Measurements from ENCODE around the gene SYT12. TPM values are rescaled to one million over a fixed set of nuclear protein-coding genes. Genes with fewer than 3 reads are reported as not detected.
A peak's percentile ranks its signal among the peaks of the same experiment; 100 is the strongest.

Gene SYT12
- total and polyA plus RNA-seq, 9 of the 15 experiments (the other 6 are each of a cell fraction or from before 2014, with no cell fraction given) = 0.03 to 0.11 (median 0.03) TPM; not detected in 4

GRCh38 chr11:67053896-67054329, 31.0 kb downstream of the SYT12 start (continued):
- TF ChIP-seq REST (IDR thresholded peaks at IDR 0.05; ENCODE audit: borderline replicate concordance) = peak; percentile 50; the same call in 1 of the 2 replicates
- no peak for TF ChIP-seq REST (CRISPR knock-in tag; IDR thresholded peaks at IDR 0.05; ENCODE audit: low read depth)
- peak; percentile 68; the same call in 1 of the 2 replicates for TF ChIP-seq ZNF512 (tag; IDR thresholded peaks at IDR 0.05)
- TF ChIP-seq TFAP4 (CRISPR knock-in tag; IDR thresholded peaks at IDR 0.05; ENCODE audit: borderline replicate concordance) = peak; percentile 66; the same call in 1 of the 2 replicates
- TF ChIP-seq RCOR1 (IDR thresholded peaks at IDR 0.05; ENCODE audit: borderline replicate concordance in 1 of 2, low read depth in 2 of 2, low read length in 2 of 2) = peak in 1 of 2 experiments; percentile 60; a peak in 1 of 4 replicates
- TF ChIP-seq NFATC3 (IDR thresholded peaks at IDR 0.05) = 0 out of 2 replicates have a peak, but pooled peaks have one; percentile 28
- peak; percentile 54; the same call in 1 of the 2 replicates for TF ChIP-seq CC2D1A (IDR thresholded peaks at IDR 0.05)
- TF ChIP-seq BRD9 (IDR thresholded peaks at IDR 0.05; ENCODE audit: low read depth, partially characterized antibody) = peak; percentile 32
- TF ChIP-seq ATF1 (CRISPR knock-in tag; IDR thresholded peaks at IDR 0.05) = no peak
- 0 out of 2 replicates have a peak, but pooled peaks have one; percentile 7 for TF ChIP-seq ATF1 (tag; IDR thresholded peaks at IDR 0.05)
- no peak for TF ChIP-seq CREB1 (IDR thresholded peaks at IDR 0.05)
- TF ChIP-seq CREB1 (CRISPR knock-in tag; IDR thresholded peaks at IDR 0.05) = peak; percentile 64; the same call in 1 of the 2 replicates
- TF ChIP-seq CBFA2T2 (conservative IDR thresholded peaks at IDR 0.05) = no peak
- TF ChIP-seq JUND (IDR thresholded peaks at IDR 0.05; ENCODE audit: borderline replicate concordance, low read depth, low read length) = peak; percentile 47
- TF ChIP-seq JUND (tag; IDR thresholded peaks at IDR 0.05; ENCODE audit: borderline replicate concordance, low read depth, low read length) = peak; percentile 40; the same call in 1 of the 3 replicates

Measured in K562 (cell line).